HUES64 (cell line): Measurements from ENCODE around the gene COL4A6.

Source experiments
- H3K27ac ChIP-seq: 2 replicates; pipeline ENCODE4 v1.7.0; 2013; ENCODE audit warnings: low read depth, low read length, inconsistent platforms
- H3K27me3 ChIP-seq: 2 replicates; pipeline ENCODE4 v1.6.1; 2013; ENCODE audit warnings: mild to moderate bottlenecking, low read length; ENCODE audit not compliant: insufficient read depth
- H3K36me3 ChIP-seq: 2 replicates; pipeline ENCODE4 v1.6.1; 2013; ENCODE audit warnings: mild to moderate bottlenecking, low read length; ENCODE audit not compliant: insufficient read depth
- H3K4me1 ChIP-seq: 2 replicates; pipeline ENCODE4 v1.6.1; 2013; ENCODE audit warnings: mild to moderate bottlenecking, low read length, moderate library complexity; ENCODE audit not compliant: insufficient read depth
- H3K4me3 ChIP-seq: 2 replicates; pipeline ENCODE4 v1.5.1; 2013; ENCODE audit warnings: mild to moderate bottlenecking, low read length, moderate library complexity
- H3K9ac ChIP-seq: 2 replicates; pipeline ENCODE4 v1.6.1; 2013; ENCODE audit warnings: mild to moderate bottlenecking, low read depth, low read length
- H3K9me3 ChIP-seq: 2 replicates; pipeline ENCODE4 v1.6.1; 2013; ENCODE audit warnings: low read depth, low read length; ENCODE audit not compliant: insufficient read depth
- WGBS: fragments of 150-250, 120-280 bp; methylation state at CpG from one replicate; pipeline ENCODE4 v1.1.7; 2013; ENCODE audit warnings: missing lambda C conversion rate; 5-methylcytosine and 5-hydroxymethylcytosine counted together

Gene COL4A6

GRCh38 chrX:108362026-108362425 lies 76.2 kb downstream of the COL4A6 start:
- no peak overlapping the region for H3K27ac ChIP-seq
- no peaks in the 10 kb centered on the region for H3K27me3 ChIP-seq
- no peak overlapping the region for H3K4me3 ChIP-seq
- H3K9ac ChIP-seq, result no peak overlapping the region
- no peaks in the 10 kb centered on the region for H3K9me3 ChIP-seq
- peaks cover 14% of the 10 kb centered on the region for H3K4me1 ChIP-seq
- no peaks in the 10 kb centered on the region for H3K36me3 ChIP-seq
- no CpG with 5 or more reads among the region's 1 CpG for WGBS

DNA sequence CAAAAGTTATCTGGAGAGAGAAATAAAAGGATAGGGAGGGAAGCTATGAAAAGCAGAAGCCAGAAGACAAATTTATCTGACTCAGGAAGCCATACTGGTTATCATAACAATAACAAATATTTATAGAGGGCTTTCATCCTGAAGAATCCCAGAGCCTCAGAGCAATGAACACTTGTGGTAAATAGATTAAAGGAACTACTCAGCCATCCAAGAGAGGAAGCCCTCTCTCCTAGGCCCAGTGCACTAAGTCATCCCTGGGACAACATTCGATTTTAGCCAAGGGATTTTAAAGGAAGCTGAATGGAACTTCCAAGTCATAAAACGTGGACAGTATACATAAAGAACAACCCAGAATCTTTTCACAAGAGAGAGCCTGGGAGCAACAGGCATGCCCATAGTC lies 76.9 kb downstream of the COL4A6 start:
- WGBS, result 95% methylated on average over 2 of the region's 2 CpGs
- Histone ChIP-seq H3K9me3 (no peaks in the 10 kb centered on the region), H3K36me3 (no peaks in the 10 kb centered on the region), H3K27me3 (no peaks in the 10 kb centered on the region), H3K27ac (no peak overlapping the region), H3K9ac (no peak overlapping the region), H3K4me1 (peaks cover 14% of the 10 kb centered on the region), H3K4me3 (no peak overlapping the region)

GRCh38 chrX:108359806-108360602 lies 78.2 kb downstream of the COL4A6 start:
- Histone ChIP-seq H3K27ac (no peak overlapping the region), H3K36me3 (no peaks in the 10 kb centered on the region), H3K9me3 (no peaks in the 10 kb centered on the region), H3K27me3 (no peaks in the 10 kb centered on the region), H3K4me1 (peaks cover 12% of the 10 kb centered on the region), H3K4me3 (no peak overlapping the region), H3K9ac (no peak overlapping the region)
- 93% methylated on average over 4 of the region's 4 CpGs for WGBS

DNA sequence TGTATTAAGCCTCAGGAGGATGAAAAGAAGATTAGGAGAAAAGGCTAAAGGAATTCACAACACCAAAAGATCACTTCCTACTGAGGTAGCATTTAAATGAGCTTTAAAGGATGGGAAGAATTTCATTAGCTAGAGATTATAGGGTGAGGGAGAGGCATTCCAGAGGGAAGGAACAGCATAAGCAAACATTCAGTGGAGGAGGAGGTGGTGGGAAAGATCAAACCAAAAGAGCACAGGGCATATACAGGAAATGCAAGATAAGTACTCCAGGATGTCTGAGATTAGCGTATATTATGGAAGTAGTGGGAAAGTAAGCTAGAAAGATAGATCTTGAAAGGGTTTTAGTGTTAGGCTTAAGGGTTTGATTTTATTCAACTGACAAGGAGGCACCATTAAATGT lies 84.8 kb downstream of the COL4A6 start:
- no peaks in the 10 kb centered on the region for H3K27me3 ChIP-seq
- H3K4me1 ChIP-seq, result peaks cover 33% of the 10 kb centered on the region
- WGBS, result 63% methylated on average over 1 of the region's 1 CpG
- no peak overlapping the region for H3K4me3 ChIP-seq
- H3K36me3 ChIP-seq, result no peaks in the 10 kb centered on the region
- H3K9ac ChIP-seq, result no peak overlapping the region
- peak overlapping the region; percentile 58; the same call in 1 of the 2 replicates for H3K27ac ChIP-seq
- no peaks in the 10 kb centered on the region for H3K9me3 ChIP-seq

- H3K4me3 ChIP-seq, result no peak overlapping the region
- H3K36me3 ChIP-seq, result no peaks in the 10 kb centered on the region
- H3K4me1 ChIP-seq, result peaks cover 44% of the 10 kb centered on the region
- H3K9me3 ChIP-seq, result no peaks in the 10 kb centered on the region
- WGBS, result 93% methylated on average over 2 of the region's 2 CpGs
- H3K9ac ChIP-seq, result no peak overlapping the region
- H3K27ac ChIP-seq, result no peak overlapping the region
- H3K27me3 ChIP-seq, result no peaks in the 10 kb centered on the region
Observed at GRCh38 chrX:108349210-108349609, 89.0 kb downstream of the COL4A6 start.

DNA sequence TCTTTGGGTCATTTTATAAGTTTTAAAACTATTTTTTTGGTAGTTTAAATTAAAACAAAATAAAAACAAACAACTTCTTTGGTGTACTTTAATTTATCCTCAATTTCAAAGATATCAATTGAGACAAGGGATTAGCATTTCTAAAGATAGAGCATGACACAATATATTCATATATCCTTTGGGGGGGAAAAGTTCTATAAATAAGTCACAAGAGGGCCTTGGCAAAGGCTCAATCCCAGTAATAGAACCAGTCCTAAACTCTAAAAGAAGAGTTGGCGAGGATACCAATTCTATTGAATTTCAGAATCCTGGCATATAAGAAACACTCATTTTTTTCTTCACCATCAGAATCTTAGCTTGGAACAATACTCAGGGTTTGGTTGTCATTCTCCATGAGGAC lies 89.7 kb downstream of the COL4A6 start:
- no peaks in the 10 kb centered on the region for H3K27me3 ChIP-seq
- 100% methylated on average over 1 of the region's 1 CpG for WGBS

DNA sequence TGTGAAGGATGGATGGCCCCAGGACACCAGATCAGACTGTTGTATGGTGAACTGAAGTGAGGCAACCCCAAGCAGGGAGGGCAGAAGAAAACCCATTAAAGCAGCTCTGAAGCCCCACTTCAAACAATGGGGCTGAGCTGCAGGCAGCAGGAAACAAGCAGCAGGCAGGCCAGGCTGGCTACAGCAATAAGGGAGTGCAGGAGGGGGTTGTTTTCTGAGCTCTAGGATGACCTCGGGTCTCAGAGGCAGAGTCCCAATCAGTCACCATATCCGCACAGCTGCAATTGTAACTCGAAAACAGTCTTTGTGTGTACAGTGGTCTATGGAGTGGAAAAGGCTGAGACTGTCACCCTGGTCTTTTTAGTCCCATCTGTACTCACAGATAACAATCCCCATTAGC lies 90.4 kb downstream of the COL4A6 start:
- Histone ChIP-seq H3K27me3 (no peaks in the 10 kb centered on the region), H3K4me3 (no peak overlapping the region; the same call in 1 of the 2 replicates), H3K4me1 (peaks cover 47% of the 10 kb centered on the region), H3K9ac (no peak overlapping the region), H3K27ac (peak overlapping the region; percentile 58), H3K9me3 (no peaks in the 10 kb centered on the region), H3K36me3 (no peaks in the 10 kb centered on the region)
- 0% methylated on average over 1 of the region's 3 CpGs for WGBS

More for the DNA sequence above, 89.7 kb downstream of the COL4A6 start:
- H3K9ac ChIP-seq, result no peak overlapping the region
- no peak overlapping the region for H3K27ac ChIP-seq
- H3K4me3 ChIP-seq, result no peak overlapping the region
- no peaks in the 10 kb centered on the region for H3K36me3 ChIP-seq
- H3K4me1 ChIP-seq, result peaks cover 51% of the 10 kb centered on the region
- no peaks in the 10 kb centered on the region for H3K9me3 ChIP-seq

GRCh38 chrX:108344216-108344615 lies 94.0 kb downstream of the COL4A6 start:
- no CpG with 5 or more reads among the region's 1 CpG for WGBS
- Histone ChIP-seq H3K9me3 (no peaks in the 10 kb centered on the region), H3K4me3 (no peak overlapping the region), H3K27ac (peak overlapping the region; percentile 54; the same call in 1 of the 2 replicates), H3K4me1 (peaks cover 40% of the 10 kb centered on the region), H3K36me3 (no peaks in the 10 kb centered on the region), H3K9ac (no peak overlapping the region), H3K27me3 (no peaks in the 10 kb centered on the region)

DNA sequence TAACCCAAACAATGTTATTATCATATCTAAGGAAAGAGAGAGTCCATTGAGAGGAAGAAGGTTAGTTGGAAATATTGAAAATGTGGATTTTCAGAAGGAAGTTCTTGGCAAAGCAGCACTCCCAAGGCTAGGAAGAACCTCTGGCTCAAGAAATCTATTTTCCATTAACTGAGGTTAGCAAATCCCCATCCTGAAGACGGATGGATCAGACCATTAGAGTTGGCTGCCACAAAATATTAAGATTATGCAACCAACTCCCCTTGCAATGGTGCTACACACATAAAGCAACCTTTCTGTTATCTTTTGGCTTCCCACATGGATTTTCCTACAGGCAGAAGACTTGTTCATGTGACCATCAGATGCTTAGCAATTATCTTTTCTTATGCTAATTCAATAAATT lies 96.3 kb downstream of the COL4A6 start:
- 94% methylated on average over 1 of the region's 1 CpG for WGBS
- H3K9me3 ChIP-seq, result no peaks in the 10 kb centered on the region
- no peaks in the 10 kb centered on the region for H3K27me3 ChIP-seq

DNA sequence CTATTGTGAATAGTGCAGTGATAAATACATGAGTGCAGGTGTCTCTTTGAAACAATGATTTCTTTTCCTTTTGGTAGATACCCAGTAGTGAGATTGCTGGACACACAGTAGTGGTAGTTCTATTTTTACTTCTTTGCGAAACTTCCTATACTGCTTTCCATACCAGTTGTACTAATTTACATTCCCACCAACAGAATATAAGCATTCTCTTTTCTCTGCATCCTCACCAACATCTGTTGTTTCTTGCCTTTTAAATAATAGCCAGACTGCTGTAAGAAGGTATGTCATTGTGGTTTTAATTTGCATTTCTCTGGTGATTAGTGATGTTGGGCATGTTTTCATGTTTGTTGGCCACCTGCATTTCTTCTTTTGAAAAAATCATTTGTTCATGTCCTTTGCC lies 105.9 kb downstream of the COL4A6 start:
- no peaks in the 10 kb centered on the region for H3K36me3 ChIP-seq
- no peaks in the 10 kb centered on the region for H3K27me3 ChIP-seq
- H3K4me3 ChIP-seq, result no peak overlapping the region
- 75% methylated on average over 1 of the region's 1 CpG for WGBS
- no peaks in the 10 kb centered on the region for H3K9me3 ChIP-seq
- H3K9ac ChIP-seq, result no peak overlapping the region
- H3K4me1 ChIP-seq, result no peaks in the 10 kb centered on the region
- H3K27ac ChIP-seq, result no peak overlapping the region

More for the DNA sequence above, 96.3 kb downstream of the COL4A6 start:
- no peaks in the 10 kb centered on the region for H3K36me3 ChIP-seq
- H3K9ac ChIP-seq, result no peak overlapping the region
- no peak overlapping the region for H3K27ac ChIP-seq
- no peak overlapping the region for H3K4me3 ChIP-seq
- peaks cover 26% of the 10 kb centered on the region for H3K4me1 ChIP-seq

DNA sequence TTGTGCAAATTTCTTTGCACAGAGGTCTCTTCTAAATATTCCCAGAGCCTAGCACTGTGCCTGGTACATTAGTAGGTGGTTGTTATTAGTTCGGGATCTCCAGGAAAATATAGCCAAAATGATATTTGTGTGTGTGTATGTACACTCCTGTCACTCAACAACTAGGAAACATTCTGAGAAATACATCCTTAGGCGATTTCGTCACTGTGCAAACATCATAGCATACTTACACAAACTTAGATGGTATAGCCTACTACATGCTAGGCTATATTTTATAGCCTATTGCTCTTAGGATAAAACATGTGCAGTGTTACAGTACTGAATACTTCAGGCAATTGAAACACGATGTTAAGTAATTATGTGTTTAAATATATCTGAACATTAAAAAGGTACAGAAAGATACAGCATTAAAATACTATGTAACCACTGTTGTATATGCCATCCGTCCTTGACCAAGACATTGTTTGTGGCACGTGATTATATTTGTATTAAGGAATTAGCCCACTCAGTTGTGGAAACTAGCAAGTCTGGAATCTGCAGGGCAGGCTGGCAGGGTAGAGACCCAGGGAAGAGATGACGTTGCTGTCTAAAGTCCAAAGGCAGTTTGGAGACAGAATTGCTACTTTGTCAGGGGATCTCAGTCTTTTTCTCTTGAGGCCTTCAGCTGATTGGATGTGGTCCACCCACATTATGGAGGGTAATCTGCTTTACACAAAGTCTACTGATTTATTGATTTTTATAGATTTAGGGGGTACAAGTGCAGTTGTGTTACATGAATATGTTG lies 106.9 kb downstream of the COL4A6 start:
- no peak overlapping the region for H3K27ac ChIP-seq
- H3K27me3 ChIP-seq, result no peaks in the 10 kb centered on the region
- no peaks in the 10 kb centered on the region for H3K36me3 ChIP-seq
- no peaks in the 10 kb centered on the region for H3K4me1 ChIP-seq
- 92% methylated on average over 3 of the region's 7 CpGs for WGBS
- H3K9ac ChIP-seq, result no peak overlapping the region
- H3K4me3 ChIP-seq, result no peak overlapping the region
- H3K9me3 ChIP-seq, result no peaks in the 10 kb centered on the region
